Mammary epithelial cell (primary cell): ENCODE results near the gene BCDIN3D.

Experiments
- EZH2 ChIP-seq: IDR thresholded peaks from 2 replicates; pipeline ENCODE4 v1.6.1; 2012; ENCODE audit warnings: low read length, inconsistent platforms, borderline replicate concordance
- TF ChIP-seq, protein P1 (sequence below), 2 donors: IDR thresholded peaks in 1 of 2; conservative IDR thresholded peaks in 1 of 2; 2 replicates each; pipeline ENCODE4 v1.5.1; 2011 to 2012; ENCODE audit warnings: inconsistent platforms in 2 of 2, low read length in 2 of 2, mild to moderate bottlenecking in 2 of 2, control low read depth in 1 of 2, low read depth in 1 of 2; ENCODE audit not compliant: insufficient read depth in 1 of 2; ENCODE audit errors: extremely low read depth in 1 of 2

- TF ChIP-seq, protein P1, sequence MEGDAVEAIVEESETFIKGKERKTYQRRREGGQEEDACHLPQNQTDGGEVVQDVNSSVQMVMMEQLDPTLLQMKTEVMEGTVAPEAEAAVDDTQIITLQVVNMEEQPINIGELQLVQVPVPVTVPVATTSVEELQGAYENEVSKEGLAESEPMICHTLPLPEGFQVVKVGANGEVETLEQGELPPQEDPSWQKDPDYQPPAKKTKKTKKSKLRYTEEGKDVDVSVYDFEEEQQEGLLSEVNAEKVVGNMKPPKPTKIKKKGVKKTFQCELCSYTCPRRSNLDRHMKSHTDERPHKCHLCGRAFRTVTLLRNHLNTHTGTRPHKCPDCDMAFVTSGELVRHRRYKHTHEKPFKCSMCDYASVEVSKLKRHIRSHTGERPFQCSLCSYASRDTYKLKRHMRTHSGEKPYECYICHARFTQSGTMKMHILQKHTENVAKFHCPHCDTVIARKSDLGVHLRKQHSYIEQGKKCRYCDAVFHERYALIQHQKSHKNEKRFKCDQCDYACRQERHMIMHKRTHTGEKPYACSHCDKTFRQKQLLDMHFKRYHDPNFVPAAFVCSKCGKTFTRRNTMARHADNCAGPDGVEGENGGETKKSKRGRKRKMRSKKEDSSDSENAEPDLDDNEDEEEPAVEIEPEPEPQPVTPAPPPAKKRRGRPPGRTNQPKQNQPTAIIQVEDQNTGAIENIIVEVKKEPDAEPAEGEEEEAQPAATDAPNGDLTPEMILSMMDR (conservative IDR thresholded peaks at IDR 0.05 in 1 of 2, IDR thresholded peaks at IDR 0.05 in 1 of 2; ENCODE audit: extremely low read depth in 1 of 2, insufficient read depth in 1 of 2, low read depth in 1 of 2, low read length in 2 of 2), result no peak
- no peak for TF ChIP-seq EZH2
These were observed 21.3 kb downstream of the BCDIN3D start for GRCh38 chr12:49821373-49822287.
